GM20431 (cell line): ENCODE results near the gene B3GAT2.

ENCODE experiments used
- in situ Hi-C: fragments of 300-500 bp; cut with MseI, MboI; formaldehyde crosslinking; loops from one replicate; pipeline ENCODE4 v1.15.0; 2020; ENCODE audit warnings: low sequenced_read_pairs; ENCODE audit not compliant: unreplicated experiment

B3GAT2 gene

GRCh38 chr6:70847106-70848084, 109.5 kb downstream of the B3GAT2 start:
- in situ Hi-C loops: no loop called here

- in situ Hi-C loops: no loop called here
Observed at GRCh38 chr6:70846207-70846835, 110.5 kb downstream of the B3GAT2 start.

DNA sequence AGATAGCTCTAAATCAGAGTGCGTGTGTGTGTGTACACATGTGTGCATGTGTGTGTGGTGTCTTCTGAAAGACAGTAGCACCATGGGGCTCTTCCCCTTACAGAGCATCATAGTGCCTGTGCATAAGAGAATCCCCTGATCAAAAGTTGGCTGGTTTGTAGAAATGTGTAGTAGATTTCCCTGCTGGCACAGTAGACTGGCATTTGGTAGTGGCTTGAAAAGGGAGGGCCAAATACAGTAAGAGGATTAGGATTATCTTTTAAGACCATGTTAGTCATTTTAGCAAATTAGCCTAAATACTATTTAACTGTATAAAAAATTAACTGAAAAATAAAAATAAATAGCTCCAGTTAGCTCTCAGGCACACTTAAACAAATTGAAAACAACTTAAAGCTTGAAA, 112.6 kb downstream of the B3GAT2 start:
- in situ Hi-C loops: no loop called here

DNA sequence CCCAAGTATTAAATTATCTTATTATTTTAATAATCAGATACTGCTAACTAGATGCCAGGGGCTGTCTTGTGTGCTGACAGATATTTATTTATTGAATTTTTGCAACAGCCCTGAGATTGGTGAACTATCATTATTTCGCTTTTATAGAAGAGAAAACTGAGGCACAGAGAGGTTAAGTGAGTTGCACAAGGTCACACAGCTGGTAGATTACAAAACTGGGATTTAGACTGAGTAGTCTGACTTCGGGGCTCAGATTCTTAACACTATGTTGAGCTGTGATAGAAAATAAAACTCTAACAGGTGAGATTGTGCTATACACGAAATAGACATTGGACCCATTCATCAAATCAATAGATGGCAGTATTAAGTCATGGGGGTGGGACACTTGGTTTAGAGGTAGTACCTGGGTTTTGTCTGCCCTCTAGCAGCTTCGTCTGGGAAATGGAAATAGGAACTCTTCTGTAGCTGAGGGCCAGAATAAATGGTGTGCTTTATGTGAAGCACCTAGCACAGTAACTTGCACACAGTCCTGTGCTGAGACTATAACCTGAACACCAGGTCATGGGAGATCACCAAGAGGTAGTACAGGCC, 113.4 kb downstream of the B3GAT2 start:
- in situ Hi-C loops: no loop called here

DNA sequence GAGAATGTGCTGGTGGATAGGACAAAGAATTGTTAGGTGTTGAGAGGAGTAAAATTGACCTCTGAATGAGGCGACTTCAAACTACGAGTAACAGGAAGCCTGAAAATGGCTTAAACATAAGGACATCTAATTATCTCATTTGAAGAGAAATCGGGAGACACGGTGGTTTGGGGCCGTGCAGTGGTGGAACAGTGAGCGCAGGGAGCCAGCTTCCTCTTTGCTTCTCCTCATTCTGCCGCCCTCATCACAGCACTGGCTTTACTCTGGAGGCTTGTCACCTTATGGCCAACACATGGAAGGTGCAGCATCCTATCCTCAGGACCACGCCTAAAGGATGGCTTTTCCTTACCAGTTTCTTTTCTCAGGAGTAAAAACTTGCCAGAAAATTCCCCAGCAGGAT, 114.3 kb downstream of the B3GAT2 start:
- in situ Hi-C loops: no loop called here

DNA sequence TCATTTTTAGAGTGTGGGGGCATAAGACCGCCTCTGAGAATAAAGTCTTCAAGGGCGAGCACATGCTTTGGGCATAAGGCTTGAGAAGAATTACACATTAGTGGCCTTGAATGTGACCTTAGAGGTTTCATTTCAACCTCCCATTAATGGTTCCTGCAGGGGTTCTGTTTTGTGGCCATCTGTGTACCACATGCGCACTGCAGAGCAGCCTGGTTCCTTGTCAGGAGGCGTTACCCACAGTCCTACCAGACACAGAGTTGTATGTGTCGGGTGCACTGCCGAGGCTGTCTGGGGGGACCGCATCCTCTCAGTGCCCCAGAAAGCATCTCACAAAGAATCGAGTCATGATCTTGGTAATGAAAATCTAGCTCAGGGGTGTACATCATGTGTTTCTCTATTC, 115.7 kb downstream of the B3GAT2 start:
- in situ Hi-C loops: no loop called here

- in situ Hi-C loops: no loop called here
Observed at GRCh38 chr6:70839286-70840266, 117.3 kb downstream of the B3GAT2 start.

- in situ Hi-C loops: no loop called here
Observed at GRCh38 chr6:70838907-70839285, 118.0 kb downstream of the B3GAT2 start.

- in situ Hi-C loops: no loop called here
Observed at GRCh38 chr6:70834520-70834919, 122.3 kb downstream of the B3GAT2 start.

GRCh38 chr6:70831427-70831826, 125.4 kb downstream of the B3GAT2 start:
- in situ Hi-C loops: no loop called here

GRCh38 chr6:70823651-70824050, 133.2 kb downstream of the B3GAT2 start:
- in situ Hi-C loops: no loop called here

DNA sequence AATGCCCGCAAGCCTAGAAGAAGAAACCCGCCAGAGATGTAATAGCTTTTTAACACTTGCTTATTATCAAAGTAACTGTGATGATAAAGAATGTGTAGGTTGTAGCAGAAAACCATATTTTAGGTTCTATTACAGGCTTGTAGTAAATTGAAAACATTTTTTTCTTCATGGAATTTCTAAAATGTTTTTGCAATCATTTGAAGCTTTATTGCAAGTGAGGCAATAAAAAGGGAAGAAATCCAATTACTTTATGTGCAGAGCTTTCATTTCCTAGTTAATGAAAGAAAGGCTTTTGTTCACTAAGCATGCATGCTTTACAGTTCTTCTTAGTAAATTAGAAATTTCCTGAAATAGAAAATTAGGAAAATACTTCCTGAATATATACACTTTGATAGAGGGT, 135.1 kb downstream of the B3GAT2 start:
- in situ Hi-C loops: no loop called here

DNA sequence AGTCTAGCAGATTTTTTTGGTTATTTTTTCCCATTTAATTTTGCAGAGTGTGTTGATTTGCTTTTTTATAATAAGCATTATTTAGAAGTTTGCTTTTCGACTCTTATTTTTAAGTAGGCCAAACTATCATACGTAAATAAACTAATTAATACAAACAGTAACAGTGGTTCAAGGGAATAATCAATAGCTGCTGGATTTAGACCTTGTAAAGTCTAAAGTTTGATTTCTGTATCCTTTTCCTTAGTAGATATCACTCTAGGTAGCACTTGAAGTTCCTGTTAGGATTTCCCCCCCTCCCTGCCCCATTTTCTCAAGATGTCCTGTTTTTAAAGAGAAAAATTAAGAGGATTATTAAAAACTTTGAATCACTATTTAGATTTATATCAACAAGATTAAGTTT, 136.1 kb downstream of the B3GAT2 start:
- in situ Hi-C loops: no loop called here

- in situ Hi-C loops: no loop called here
Observed at GRCh38 chr6:70819646-70820045, 137.2 kb downstream of the B3GAT2 start.

- in situ Hi-C loops: no loop called here
Observed at GRCh38 chr6:70813885-70814284, 143.0 kb downstream of the B3GAT2 start.

- in situ Hi-C loops: no loop called here
Observed at GRCh38 chr6:70811788-70812187, 145.1 kb downstream of the B3GAT2 start.
